GM12865 (cell line): ENCODE data around the gene APCDD1L.

ENCODE experiments used
- DNase-seq: peaks from one replicate; pipeline ENCODE4 v3.0.0; 2010; ENCODE audit warnings: low read depth
- H3K4me3 ChIP-seq: 2 replicates; pipeline ENCODE4 v1.5.1; 2011; ENCODE audit warnings: mild to moderate bottlenecking, low read depth, low read length, control low read depth
- TF ChIP-seq, protein P1 (sequence below): IDR thresholded peaks from 2 replicates; pipeline ENCODE4 v1.5.1; 2011; ENCODE audit warnings: low read length, control low read depth, low read depth, inconsistent platforms; ENCODE audit not compliant: insufficient read depth; ENCODE audit errors: missing control alignments

APCDD1L gene

DNA sequence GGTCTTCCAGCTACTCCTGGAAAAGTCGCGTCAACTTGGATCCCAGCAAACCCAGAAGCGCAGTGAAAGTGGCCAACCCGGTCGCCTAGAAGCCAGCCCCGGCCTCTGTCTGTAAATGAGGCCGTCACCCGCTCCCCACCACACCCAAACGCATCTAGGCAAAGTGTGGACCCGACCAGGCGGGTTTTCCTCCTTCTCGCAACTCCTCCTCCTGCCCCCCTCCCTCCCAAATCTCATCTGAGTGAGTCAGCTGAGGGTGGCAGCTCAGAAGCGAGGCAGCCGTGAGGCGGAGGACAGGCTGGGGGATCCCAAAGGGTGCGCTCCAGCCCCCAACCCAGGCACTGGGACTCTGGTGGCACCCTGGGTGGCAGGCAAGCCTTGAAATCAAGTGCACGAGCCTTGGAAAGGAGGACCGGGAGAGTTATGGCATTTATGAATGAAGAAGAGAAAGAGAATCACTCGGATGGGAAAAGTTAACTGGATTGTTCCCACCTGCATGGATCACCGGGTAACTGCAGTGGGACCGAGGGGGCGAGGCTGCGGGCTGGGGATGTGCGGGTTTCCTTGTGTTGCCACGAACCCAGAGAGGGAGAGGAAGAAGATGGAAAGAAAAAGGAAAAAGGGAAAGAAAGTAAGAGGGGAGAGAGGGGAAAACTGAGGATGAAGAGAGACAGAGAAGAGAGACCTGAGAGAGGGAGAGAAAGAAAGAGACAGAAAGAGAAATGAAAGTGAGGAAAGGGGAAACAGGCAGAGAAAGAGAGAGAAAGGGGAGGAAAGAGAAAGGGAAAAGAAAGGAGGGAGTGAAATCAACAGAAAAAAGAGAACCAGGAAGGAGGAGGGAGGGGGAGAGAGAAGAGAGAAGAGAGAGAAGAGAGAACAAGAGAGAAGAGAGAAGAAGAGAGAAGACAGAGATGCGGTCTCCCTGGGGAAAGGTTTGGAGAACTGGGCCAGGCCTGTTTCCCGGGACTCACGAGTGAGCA, at the start of gene APCDD1L:
Gene APCDD1L, minus strand, starts transcription at position 167 of the 980 bp plus-strand sequence. CDS start 692 bp downstream, outside the sequence.
- no peak for DNase-seq

DNA sequence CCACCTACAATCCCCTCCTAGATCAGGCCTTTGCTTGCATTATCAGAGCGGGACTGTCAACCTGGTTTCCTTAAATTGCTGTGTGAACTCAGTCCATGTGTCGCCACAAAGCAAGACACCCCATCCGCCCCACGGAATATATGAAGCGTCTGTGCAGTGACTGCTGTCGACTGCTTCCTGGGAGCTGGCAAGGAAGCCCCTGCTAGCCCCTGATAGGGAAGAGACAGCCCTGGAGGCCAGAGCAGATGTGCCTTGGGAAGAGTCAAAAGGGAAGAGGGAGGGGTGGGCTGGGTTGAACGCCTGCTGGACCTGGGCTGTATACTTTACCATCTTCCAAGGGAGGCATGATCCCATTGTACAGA, 44.1 kb upstream of the APCDD1L start:
- DNase-seq: no peak
- H3K4me3 ChIP-seq: no peak overlapping the region
- TF ChIP-seq, protein P1, sequence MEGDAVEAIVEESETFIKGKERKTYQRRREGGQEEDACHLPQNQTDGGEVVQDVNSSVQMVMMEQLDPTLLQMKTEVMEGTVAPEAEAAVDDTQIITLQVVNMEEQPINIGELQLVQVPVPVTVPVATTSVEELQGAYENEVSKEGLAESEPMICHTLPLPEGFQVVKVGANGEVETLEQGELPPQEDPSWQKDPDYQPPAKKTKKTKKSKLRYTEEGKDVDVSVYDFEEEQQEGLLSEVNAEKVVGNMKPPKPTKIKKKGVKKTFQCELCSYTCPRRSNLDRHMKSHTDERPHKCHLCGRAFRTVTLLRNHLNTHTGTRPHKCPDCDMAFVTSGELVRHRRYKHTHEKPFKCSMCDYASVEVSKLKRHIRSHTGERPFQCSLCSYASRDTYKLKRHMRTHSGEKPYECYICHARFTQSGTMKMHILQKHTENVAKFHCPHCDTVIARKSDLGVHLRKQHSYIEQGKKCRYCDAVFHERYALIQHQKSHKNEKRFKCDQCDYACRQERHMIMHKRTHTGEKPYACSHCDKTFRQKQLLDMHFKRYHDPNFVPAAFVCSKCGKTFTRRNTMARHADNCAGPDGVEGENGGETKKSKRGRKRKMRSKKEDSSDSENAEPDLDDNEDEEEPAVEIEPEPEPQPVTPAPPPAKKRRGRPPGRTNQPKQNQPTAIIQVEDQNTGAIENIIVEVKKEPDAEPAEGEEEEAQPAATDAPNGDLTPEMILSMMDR: no peak

More for the DNA sequence above, at the start of gene APCDD1L:
- H3K4me3 ChIP-seq: no peak within 1 kb of the TSS
- TF ChIP-seq, protein P1: no peak

DNA sequence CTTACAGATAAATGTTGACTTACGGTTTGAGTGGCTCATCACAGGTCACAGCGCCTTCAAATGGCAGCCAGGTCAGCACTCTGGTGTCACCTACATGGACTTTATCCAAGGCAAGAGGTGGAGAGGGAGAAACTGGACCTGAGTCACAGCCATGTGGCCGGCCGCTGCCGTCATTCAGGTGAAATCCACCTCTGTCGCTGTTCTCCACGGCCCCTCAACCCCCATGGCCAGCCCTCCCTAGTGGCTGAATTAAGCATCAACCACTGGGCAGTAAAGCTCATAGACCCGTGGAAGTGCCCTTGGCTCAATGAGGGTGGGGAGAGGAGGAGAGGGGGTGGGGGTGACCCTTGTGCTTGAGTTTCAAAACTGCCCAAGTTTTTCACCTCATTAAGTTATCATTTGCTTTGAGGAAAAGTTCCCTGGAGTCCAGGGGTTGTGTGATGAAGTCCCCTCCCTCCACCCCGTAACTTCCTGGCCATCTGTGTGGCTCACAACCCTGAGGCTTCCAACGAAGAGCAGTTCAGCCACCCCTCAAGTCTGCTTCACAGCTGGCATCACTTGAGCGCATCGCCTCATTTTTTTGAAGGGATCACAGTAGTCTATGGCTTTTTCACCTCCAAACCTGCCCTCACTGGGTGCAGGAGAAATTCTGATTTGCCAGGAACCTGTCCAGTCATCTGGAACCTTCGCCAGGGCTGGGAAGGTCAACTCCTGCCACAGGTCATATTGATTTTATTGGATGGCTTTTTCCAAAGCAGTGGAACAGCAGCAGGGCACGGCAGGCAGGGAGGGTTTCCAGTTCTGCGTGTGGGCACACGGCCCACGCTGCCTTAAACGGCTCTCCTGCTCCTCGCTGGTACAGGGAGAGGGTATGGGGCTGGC, 43.5 kb upstream of the APCDD1L start:
- no peak for DNase-seq
- TF ChIP-seq, protein P1: no peak
- no peak overlapping the region for H3K4me3 ChIP-seq

DNA sequence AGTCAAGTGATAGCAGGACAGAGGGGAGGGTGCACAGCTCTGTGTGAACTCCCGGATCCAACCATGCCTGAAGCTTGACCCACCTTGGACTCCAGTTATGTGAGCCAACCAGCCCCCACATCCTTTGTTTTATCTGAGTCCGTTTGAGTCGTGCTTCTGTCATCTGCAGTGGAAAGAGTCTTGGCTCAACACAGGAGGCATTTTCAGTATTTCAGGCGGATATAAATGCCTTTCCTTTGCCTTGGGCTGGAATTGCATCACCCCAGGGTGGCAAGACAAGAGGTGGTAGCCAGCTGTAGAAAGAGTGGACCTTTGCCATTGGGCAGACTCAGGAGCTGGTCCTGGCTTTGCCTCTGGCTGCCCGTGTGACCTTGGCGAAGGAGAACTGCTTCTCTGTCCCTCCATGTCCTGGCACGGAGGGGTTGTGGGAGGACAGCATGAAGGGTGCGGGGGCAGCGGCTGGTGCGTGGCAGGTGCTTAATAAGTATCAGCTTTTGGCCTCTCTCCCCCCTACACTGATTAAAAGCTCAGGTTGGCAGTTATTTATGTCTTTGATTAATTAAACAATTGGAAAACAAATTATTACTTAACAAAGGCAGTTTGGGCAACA, 42.6 kb upstream of the APCDD1L start:
- TF ChIP-seq, protein P1: no peak
- no peak overlapping the region for H3K4me3 ChIP-seq
- DNase-seq: no peak

DNA sequence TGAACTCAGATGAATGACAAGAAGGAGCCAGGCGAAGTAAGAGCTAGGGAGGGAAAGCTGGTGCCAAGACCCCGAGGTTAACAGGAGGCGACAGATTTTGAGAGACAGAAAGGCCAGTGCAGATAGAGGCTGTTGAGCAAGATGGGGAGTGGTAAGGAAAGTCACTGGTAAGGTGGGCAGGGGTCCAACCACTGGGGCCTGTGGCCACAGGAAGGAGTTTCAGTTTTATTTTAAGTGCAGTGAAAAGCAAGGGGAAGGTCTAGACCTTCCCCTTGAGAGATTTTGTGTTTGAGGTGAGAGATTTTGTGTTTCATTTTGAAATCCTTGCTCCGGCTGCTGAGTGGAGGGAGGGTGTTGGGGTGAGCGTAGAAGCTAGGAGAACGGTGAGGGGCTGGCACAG, 41.8 kb upstream of the APCDD1L start:
- TF ChIP-seq, protein P1: no peak

DNA sequence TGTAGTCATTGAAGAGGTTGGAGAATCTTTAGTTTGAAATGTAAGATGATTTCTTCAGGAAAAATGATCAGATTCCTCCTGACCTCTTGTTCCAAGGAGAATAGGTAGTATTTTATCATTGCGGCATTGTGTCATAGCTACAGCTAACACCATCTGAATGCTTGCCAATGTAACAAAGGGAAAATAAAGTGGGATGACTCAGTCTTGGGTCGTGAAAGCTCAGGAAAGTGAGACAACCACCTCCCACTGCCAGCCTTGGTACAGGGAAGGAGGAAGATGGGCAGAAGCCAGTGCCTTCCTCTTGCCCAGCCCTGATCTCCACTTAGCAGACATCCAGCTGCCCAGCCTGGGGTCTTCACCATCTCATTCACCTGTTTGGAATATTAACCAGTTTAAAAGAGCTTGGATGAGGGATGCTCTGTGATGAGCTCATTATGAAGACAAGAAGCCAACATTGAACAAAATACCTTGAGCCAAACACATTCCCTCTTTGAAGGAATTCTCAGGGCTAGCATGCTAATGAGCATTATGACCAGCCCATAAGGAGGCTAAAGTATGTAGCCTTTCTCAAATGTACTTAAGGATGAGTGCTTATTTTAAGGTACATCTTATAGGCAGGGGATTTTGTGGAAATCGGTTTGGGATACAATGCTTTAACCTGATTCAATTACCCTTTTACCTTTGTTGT, 40.0 kb upstream of the APCDD1L start:
- DNase-seq: no peak
- TF ChIP-seq, protein P1: no peak

More for the DNA sequence above, 41.8 kb upstream of the APCDD1L start:
- DNase-seq: no peak
- H3K4me3 ChIP-seq: no peak overlapping the region

More for the DNA sequence above, 40.0 kb upstream of the APCDD1L start:
- H3K4me3 ChIP-seq: no peak overlapping the region
